K562 (cell line): ENCODE measurements around the gene TCIRG1. TPM values are rescaled to one million over a fixed set of nuclear protein-coding genes. Genes with fewer than 3 reads are reported as not detected.

Experiments
- ATAC-seq: fragments of 200-7000 bp; cut with Tn5 transposase; 3 replicates; pipeline ENCODE4 v1.9.1; 2020; ENCODE audit warnings: moderate library complexity
- BruUV-seq: library from RNA; stranded (reverse); fragments of 400-500 nt; replicated peaks from 2 replicates; lab custom pipeline; 2021; lab: Mats Ljungman, UMichigan
- CTCF ChIA-PET: fragments of 300-600 bp; formaldehyde crosslinking; extraction: SDS; loops from one replicate; lab custom pipeline; 2021; ENCODE audit warnings: low intra/inter-chr PET ratio; lab: Yijun Ruan, JAX
- POLR2A ChIA-PET: fragments of 300-600, 350-650 bp; sonication (Branson Sonifier 250); formaldehyde crosslinking; extraction: SDS; loops from one replicate; lab custom pipeline; 2021; ENCODE audit warnings: antibody characterized with exemption, inconsistent platforms; lab: Yijun Ruan, JAX
- DNase-seq, 4 experiments: peaks; one replicate each; pipeline versions ENCODE4 v3.0.0 to v3.0.0-alpha.2; 2011 to 2018; ENCODE audit warnings: low spot score in 3 of 4, mixed read lengths in 3 of 4; ENCODE audit errors: extremely low read depth in 1 of 4
- FAIRE-seq: peaks from 2 replicates; lab custom pipeline; 2011; peaks lifted over from hg19 to GRCh38; lab: Jason Lieb, UNC
- H2AFZ ChIP-seq: 2 replicates; pipeline ENCODE4 v1.6.0; 2011; ENCODE audit warnings: low read depth, low read length, control low read depth, inconsistent platforms
- H3K27ac ChIP-seq: fragments of 200-600 bp; 3 replicates; pipeline ENCODE4 v1.8.0; 2011; ENCODE audit warnings: low read depth, mild to moderate bottlenecking, control low read depth, inconsistent platforms, low read length, moderate library complexity, mixed read lengths; ENCODE audit errors: extremely low read depth
- H3K27me3 ChIP-seq, 2 experiments: fragments of 300-600 bp in 1 of 2; 2 replicates in 1 of 2; 3 replicates in 1 of 2; pipeline versions ENCODE4 v1.6.0 to v1.8.0; 2011; ENCODE audit warnings: inconsistent platforms in 2 of 2, low read length in 2 of 2, mild to moderate bottlenecking in 1 of 2, mixed read lengths in 1 of 2, moderate library complexity in 1 of 2; ENCODE audit not compliant: control insufficient read depth in 2 of 2, insufficient read depth in 2 of 2
- H3K36me3 ChIP-seq: fragments of 300-600 bp; 3 replicates; pipeline ENCODE4 v1.8.0; 2011; ENCODE audit warnings: mild to moderate bottlenecking, low read length, inconsistent platforms; ENCODE audit not compliant: control insufficient read depth, insufficient read depth
- H3K4me1 ChIP-seq, 2 experiments: fragments of 200-600 bp in 1 of 2; replicated peaks in 1 of 2; 2 replicates in 1 of 2; 3 replicates in 1 of 2; pipeline versions ENCODE4 v1.5.1 to v1.8.0; 2011; ENCODE audit warnings: inconsistent platforms in 2 of 2, low read length in 2 of 2, mild to moderate bottlenecking in 1 of 2, mixed read lengths in 1 of 2, moderate library complexity in 1 of 2; ENCODE audit not compliant: control insufficient read depth in 2 of 2, insufficient read depth in 2 of 2
- H3K4me2 ChIP-seq: 2 replicates; pipeline ENCODE4 v1.6.1; 2011; ENCODE audit warnings: low read length, control low read depth, inconsistent platforms, mixed read lengths; ENCODE audit not compliant: insufficient read depth
- H3K4me3 ChIP-seq: fragments of 200-600 bp; sonication (generic), shearing (Covaris generic); 2 replicates; pipeline ENCODE4 v1.5.1; 2016; ENCODE audit warnings: control low read depth, inconsistent platforms
- H3K79me2 ChIP-seq: fragments of 200-600 bp; 3 replicates; pipeline ENCODE4 v1.8.0; 2011; ENCODE audit warnings: low read length, inconsistent platforms; ENCODE audit not compliant: control insufficient read depth, insufficient read depth
- H3K9ac ChIP-seq, 2 experiments: 2 replicates each; pipeline versions ENCODE4 v1.6.0 to v1.6.1; 2011; ENCODE audit warnings: low read depth in 2 of 2, low read length in 2 of 2, control low read depth in 1 of 2, inconsistent platforms in 1 of 2, mild to moderate bottlenecking in 1 of 2, mixed read lengths in 1 of 2; ENCODE audit not compliant: insufficient read depth in 1 of 2
- H3K9me1 ChIP-seq: one replicate; pipeline ENCODE4 v1.6.0; 2011; ENCODE audit warnings: inconsistent platforms, mild to moderate bottlenecking, low read length, moderate library complexity; ENCODE audit not compliant: control insufficient read depth, insufficient read depth
- H3K9me3 ChIP-seq: replicated peaks from 2 replicates; pipeline ENCODE4 v1.5.1; 2011; ENCODE audit warnings: low read depth, low read length, inconsistent platforms; ENCODE audit not compliant: control insufficient read depth, insufficient read depth
- H4K20me1 ChIP-seq: replicated peaks from 2 replicates; pipeline ENCODE4 v1.6.1; 2011; ENCODE audit warnings: low read length, inconsistent platforms, mixed read lengths; ENCODE audit not compliant: control insufficient read depth, insufficient read depth
- CCAR2 ChIP-seq: fragments of 200-400 bp; formaldehyde crosslinking; IDR thresholded peaks from 2 replicates; pipeline ENCODE4 v1.6.1; 2017; ENCODE audit warnings: mild to moderate bottlenecking, low read depth, low read length
- HDAC3 ChIP-seq: fragments of 450-650 bp; IDR thresholded peaks from 2 replicates; pipeline ENCODE4 v1.6.1; 2018; ENCODE audit warnings: borderline replicate concordance, mild to moderate bottlenecking, moderate library complexity; ENCODE audit not compliant: partially characterized antibody
- JUNB ChIP-seq: fragments of 450-650 bp; formaldehyde crosslinking; conservative IDR thresholded peaks from 2 replicates; pipeline ENCODE4 v1.4.0; 2020; ENCODE audit warnings: mild to moderate bottlenecking
- KAT2B ChIP-seq: IDR thresholded peaks from one replicate; pipeline ENCODE4 v1.6.1; 2012; ENCODE audit warnings: low read depth, mild to moderate bottlenecking, control low read depth, inconsistent platforms, low read length, moderate library complexity
- KLF13 ChIP-seq: fragments of 450-650 bp; IDR thresholded peaks from 2 replicates; pipeline ENCODE4 v1.6.1; 2016; ENCODE audit warnings: missing genetic modification characterization, low read depth, mild to moderate bottlenecking, missing compliant biosample characterization, moderate library complexity, borderline replicate concordance
- MAFK ChIP-seq: IDR thresholded peaks from 2 replicates; pipeline ENCODE4 v1.6.1; 2011; ENCODE audit warnings: low read length, improper control_type of control experiment
- MYBL2 ChIP-seq, 2 experiments: fragments of 450-650 bp in 1 of 2; sonication (generic) in 1 of 2; formaldehyde crosslinking in 1 of 2; IDR thresholded peaks; 2 replicates each; pipeline versions ENCODE4 v1.6.1 to v1.8.1; 2017 to 2022; ENCODE audit warnings: borderline replicate concordance in 1 of 2, inconsistent platforms in 1 of 2, low read depth in 1 of 2, mild to moderate bottlenecking in 1 of 2, missing genetic modification reagents in 1 of 2, moderate library complexity in 1 of 2
- NFE2L1 ChIP-seq: fragments of 450-650 bp; IDR thresholded peaks from 2 replicates; pipeline ENCODE4 v1.6.1; 2016; ENCODE audit warnings: missing genetic modification characterization, low read depth, mild to moderate bottlenecking, missing compliant biosample characterization, moderate library complexity, borderline replicate concordance
- NFYB ChIP-seq: IDR thresholded peaks from 2 replicates; pipeline ENCODE4 v1.6.1; 2011; ENCODE audit warnings: mild to moderate bottlenecking, moderate library complexity; ENCODE audit not compliant: insufficient read length; ENCODE audit errors: extremely low read depth
- SIX5 ChIP-seq, 2 experiments: IDR thresholded peaks; 2 replicates each; pipeline ENCODE4 v1.6.1; 2011; ENCODE audit warnings: low read length in 2 of 2, borderline replicate concordance in 1 of 2, low read depth in 1 of 2, mild to moderate bottlenecking in 1 of 2, moderate library complexity in 1 of 2; ENCODE audit not compliant: insufficient read depth in 1 of 2
- STAG1 ChIP-seq: sonication (generic); formaldehyde crosslinking; IDR thresholded peaks from 2 replicates; pipeline ENCODE4 v1.5.0; 2020; ENCODE audit warnings: missing genetic modification reagents, borderline replicate concordance
- STAT5B ChIP-seq: fragments of 250-450 bp; sonication (Bioruptor Pico); IDR thresholded peaks from 2 replicates; pipeline ENCODE4 v1.8.0; 2021; ENCODE audit warnings: mild to moderate bottlenecking, inconsistent platforms
- TBL1XR1 ChIP-seq, 2 experiments: IDR thresholded peaks; 2 replicates each; pipeline ENCODE4 v1.6.1; 2012; ENCODE audit warnings: improper control_type of control experiment in 2 of 2, low read length in 2 of 2, mild to moderate bottlenecking in 1 of 2
- ZNF668 ChIP-seq: fragments of 250-450 bp; sonication (Bioruptor Pico); IDR thresholded peaks from 2 replicates; pipeline ENCODE4 v1.8.0; 2022; ENCODE audit warnings: mild to moderate bottlenecking, inconsistent platforms
- WGBS: fragments of 100-300 bp; shearing (Covaris generic); methylation state at CpG from one replicate; pipeline ENCODE4 v1.1.6; 2016; ENCODE audit warnings: low coverage, mixed read lengths; ENCODE audit not compliant: insufficient coverage; ENCODE audit errors: missing lambda C conversion rate; 5-methylcytosine and 5-hydroxymethylcytosine counted together
- in situ Hi-C: fragments of 300-500 bp; cut with MboI; formaldehyde crosslinking; loops from 4 replicates; pipeline ENCODE4 v1.15.0; 2018; ENCODE audit warnings: inconsistent platforms, mixed read lengths
- intact Hi-C: fragments of 100-400 bp; cut with micrococcal nuclease; formaldehyde crosslinking; loops from 2 replicates; pipeline ENCODE4 v1.14.2; 2022
- polyA plus RNA-seq, 8 experiments: library from polyadenylated mRNA; depleted of rRNA in 4 of 8; stranded (reverse) in 5 of 8; unstranded in 3 of 8; fragments of >200 nt; fragmentation: Nextera tagmentation in 2 of 8; fragmentation: Illumina TruSeq in 1 of 8; extraction: Ambion mirVana in 2 of 8; extraction: Trizol in 1 of 8; gene quantifications; 2 replicates each; pipeline versions ENCODE4 v1.2.1 to v1.2.3, GENCODE V29; 2011 to 2014; ENCODE audit warnings: inconsistent platforms in 1 of 8, missing spikeins in 1 of 8
- total RNA-seq, 7 experiments: library from RNA; depleted of rRNA in 6 of 7; stranded (reverse); fragments of >200 nt in 6 of 7; fragmentation: Illumina TruSeq in 2 of 7; extraction: Trizol in 2 of 7; gene quantifications; 2 replicates each; pipeline versions ENCODE4 v1.2.1 to v1.2.3, GENCODE V29; 2011 to 2021; ENCODE audit warnings: low replicate concordance in 1 of 7
- TF ChIP-seq, protein P1 (sequence below): sonication (generic); formaldehyde crosslinking; IDR thresholded peaks from 2 replicates; pipeline ENCODE4 v1.9.0; 2022; ENCODE audit warnings: mild to moderate bottlenecking, missing genetic modification reagents
- TF ChIP-seq, protein P2 (sequence below): IDR thresholded peaks from 2 replicates; pipeline ENCODE4 v1.6.1; 2011; ENCODE audit not compliant: insufficient read length; ENCODE audit errors: extremely low read depth

The TCIRG1 gene
- total and polyA plus RNA-seq, 9 of the 15 experiments (the other 6 are each of a cell fraction or from before 2014, with no cell fraction given) = 0.49 to 143 (median 24.4) TPM

DNA sequence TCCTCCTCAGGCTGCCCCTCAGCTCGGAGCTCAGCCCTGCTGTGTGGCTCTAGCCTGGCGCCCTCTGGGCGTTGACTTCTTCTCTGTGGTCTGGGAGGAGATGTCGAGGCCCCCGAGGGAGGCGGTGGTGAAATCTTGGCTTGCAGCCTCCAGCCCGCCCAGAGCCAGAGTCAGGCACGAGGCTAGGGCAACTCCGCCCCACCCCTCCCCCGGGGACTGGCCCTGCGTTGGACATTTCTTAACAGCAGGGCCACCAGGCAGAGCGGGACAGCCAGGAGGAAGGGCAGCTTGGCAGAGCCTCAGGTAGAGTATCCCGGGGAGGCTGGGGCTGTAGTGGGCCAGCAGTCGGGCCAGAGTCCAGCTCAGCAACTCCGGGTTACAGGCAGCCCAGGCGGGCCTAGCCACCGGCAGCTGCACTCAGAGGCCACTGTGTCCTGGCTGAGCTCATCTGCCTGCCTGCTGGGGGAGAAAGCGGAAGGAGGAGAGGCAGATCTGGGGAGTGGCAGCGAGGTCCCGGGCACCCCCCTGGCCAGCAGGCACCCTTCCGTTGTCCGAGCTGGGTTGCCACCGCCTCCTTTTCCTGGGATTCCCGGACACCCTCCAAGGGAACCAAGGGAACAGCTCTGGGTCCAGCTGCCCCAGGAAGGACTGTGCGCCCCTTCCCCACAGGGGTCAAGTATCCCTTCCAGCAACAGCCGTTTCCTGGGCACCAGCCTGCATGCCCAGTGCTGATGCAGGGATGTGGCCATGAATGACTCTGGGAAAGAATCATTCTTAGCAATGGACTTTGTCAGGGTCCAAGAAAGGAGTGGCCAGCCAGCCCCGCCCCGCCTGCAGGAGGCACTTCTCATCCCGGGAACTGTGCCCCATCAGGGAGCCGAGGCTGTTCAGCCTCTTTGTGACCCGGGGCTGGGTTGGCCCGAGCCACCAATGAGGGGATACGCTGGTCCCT lies 28.5 kb upstream of the TCIRG1 start, which contains the start of gene ALDH3B1:
Gene ALDH3B1, plus strand, starts transcription at position 238 of the 952 bp plus-strand sequence. CDS start 4,971 bp downstream, outside the sequence.
- peak within 1 kb of the TSS; percentile 71 for H3K4me2 ChIP-seq
- DNase-seq (peak; percentile 73 to 86 (median 80)), ATAC-seq (peak; percentile 89), FAIRE-seq (peak; percentile 73)
- 31% methylated on average over 27 of the region's 33 CpGs for WGBS
- H4K20me1 ChIP-seq = peaks cover 3% of the 10 kb centered on the region; the same call in 1 of the 2 replicates
- peak within 1 kb of the TSS; percentile 64 for H3K27ac ChIP-seq
- H3K79me2 ChIP-seq = no peaks in the 10 kb centered on the region
- H3K36me3 ChIP-seq = no peaks in the 10 kb centered on the region
- ChIA-PET POLR2A (interaction anchor here (0.6 to 1.3 kb wide), 5 partner anchors 11 to 876 kb away, joined by 3 to 6 read pairs (median 3); no protein-coding TSS in a partner anchor), CTCF (interaction anchor here (1.5 to 1.6 kb wide), 2 partner anchors 10 to 287 kb away, joined by 3 to 5 read pairs; no protein-coding TSS in a partner anchor)
- H3K4me3 ChIP-seq = peak within 1 kb of the TSS; percentile 1; the same call in 1 of the 2 replicates
- no peaks in the 10 kb centered on the region for H3K9me3 ChIP-seq
- no peaks in the 10 kb centered on the region for H3K9me1 ChIP-seq
- intact Hi-C loops (no loop called here), in situ Hi-C loops (no loop called here)
- BruUV-seq = no TSS peak
- H3K4me1 ChIP-seq = peaks cover 22 to 63% of the 10 kb centered on the region in 2 experiments
- H3K27me3 ChIP-seq = no peaks in the 10 kb centered on the region
- peak within 1 kb of the TSS; percentile 41 to 87 for H3K9ac ChIP-seq
- peak within 1 kb of the TSS; percentile 96 for H2AFZ ChIP-seq
- TF ChIP-seq, protein P1, sequence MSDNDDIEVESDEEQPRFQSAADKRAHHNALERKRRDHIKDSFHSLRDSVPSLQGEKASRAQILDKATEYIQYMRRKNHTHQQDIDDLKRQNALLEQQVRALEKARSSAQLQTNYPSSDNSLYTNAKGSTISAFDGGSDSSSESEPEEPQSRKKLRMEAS (CRISPR knock-in tag) = peak; percentile 88
- TF ChIP-seq MAFK (no peak), KAT2B (no peak), HDAC3 (no peak), CCAR2 (no peak), TBL1XR1 (IDR thresholded peaks at IDR 0.05; ENCODE audit: low read length in 2 of 2) (no peak), JUNB (no peak), KLF13 (tag) (no peak), MYBL2 (IDR thresholded peaks at IDR 0.05; ENCODE audit: low read depth) (no peak), MYBL2 (CRISPR knock-in tag; IDR thresholded peaks at IDR 0.05; ENCODE audit: borderline replicate concordance) (no peak), STAT5B (CRISPR knock-in tag) (no peak), STAG1 (CRISPR knock-in tag) (no peak), NFE2L1 (no peak), ZNF668 (CRISPR knock-in tag) (no peak), NFYB (no peak), SIX5 (IDR thresholded peaks at IDR 0.05; ENCODE audit: borderline replicate concordance in 1 of 2, insufficient read depth in 1 of 2, low read depth in 1 of 2, low read length in 2 of 2) (no peak)
- TF ChIP-seq, protein P2, sequence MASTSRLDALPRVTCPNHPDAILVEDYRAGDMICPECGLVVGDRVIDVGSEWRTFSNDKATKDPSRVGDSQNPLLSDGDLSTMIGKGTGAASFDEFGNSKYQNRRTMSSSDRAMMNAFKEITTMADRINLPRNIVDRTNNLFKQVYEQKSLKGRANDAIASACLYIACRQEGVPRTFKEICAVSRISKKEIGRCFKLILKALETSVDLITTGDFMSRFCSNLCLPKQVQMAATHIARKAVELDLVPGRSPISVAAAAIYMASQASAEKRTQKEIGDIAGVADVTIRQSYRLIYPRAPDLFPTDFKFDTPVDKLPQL = no peak
